Gastrocnemius medialis (tissue), 4 donors: ENCODE results near the gene FCHSD2.

ENCODE experiments used
- POLR2A ChIP-seq, 2 donors: fragments of 450-650 bp; IDR thresholded peaks; one replicate each; pipeline ENCODE4 v1.6.1; 2017; ENCODE audit warnings: antibody characterized with exemption in 2 of 2, mild to moderate bottlenecking in 2 of 2, moderate library complexity in 2 of 2
- TF ChIP-seq, protein P1 (sequence below), 5 experiments: fragments of 450-650 bp in 3 of 5; fragments of 200-600 bp in 2 of 5; sonication (generic) in 2 of 5; IDR thresholded peaks in 4 of 5; conservative IDR thresholded peaks in 1 of 5; 1 replicate in 4 of 5; 2 replicates in 1 of 5; pipeline ENCODE4 v1.5.1; 2016 to 2019; ENCODE audit warnings: antibody characterized with exemption in 5 of 5, mild to moderate bottlenecking in 3 of 5, moderate library complexity in 3 of 5

DNA sequence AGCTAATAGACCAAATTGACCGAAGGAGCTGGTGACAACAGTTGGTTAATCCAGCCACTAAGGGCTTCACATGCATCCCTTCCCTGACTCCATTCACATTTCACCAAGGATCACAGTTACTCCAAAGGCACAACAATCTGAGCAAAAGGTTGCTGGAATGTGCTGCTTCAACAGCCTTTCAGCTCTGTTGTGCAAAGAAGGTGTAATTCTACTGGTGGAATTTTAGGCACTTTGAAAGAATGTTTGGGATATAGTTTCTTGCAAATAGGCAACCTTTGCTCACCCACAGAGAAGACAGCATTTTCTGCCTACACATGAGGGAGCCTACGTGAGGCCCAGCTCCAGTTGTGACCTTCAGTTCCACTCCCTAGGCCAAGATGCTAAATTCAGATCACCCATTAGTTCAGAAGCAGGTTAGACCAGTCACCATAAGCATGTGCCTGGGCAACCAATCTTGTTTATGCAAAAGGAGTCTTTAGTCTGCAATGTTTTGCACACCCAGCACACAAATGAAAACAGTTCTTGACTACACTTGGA is 21.6 kb upstream of the FCHSD2 start:
- TF ChIP-seq, protein P1, sequence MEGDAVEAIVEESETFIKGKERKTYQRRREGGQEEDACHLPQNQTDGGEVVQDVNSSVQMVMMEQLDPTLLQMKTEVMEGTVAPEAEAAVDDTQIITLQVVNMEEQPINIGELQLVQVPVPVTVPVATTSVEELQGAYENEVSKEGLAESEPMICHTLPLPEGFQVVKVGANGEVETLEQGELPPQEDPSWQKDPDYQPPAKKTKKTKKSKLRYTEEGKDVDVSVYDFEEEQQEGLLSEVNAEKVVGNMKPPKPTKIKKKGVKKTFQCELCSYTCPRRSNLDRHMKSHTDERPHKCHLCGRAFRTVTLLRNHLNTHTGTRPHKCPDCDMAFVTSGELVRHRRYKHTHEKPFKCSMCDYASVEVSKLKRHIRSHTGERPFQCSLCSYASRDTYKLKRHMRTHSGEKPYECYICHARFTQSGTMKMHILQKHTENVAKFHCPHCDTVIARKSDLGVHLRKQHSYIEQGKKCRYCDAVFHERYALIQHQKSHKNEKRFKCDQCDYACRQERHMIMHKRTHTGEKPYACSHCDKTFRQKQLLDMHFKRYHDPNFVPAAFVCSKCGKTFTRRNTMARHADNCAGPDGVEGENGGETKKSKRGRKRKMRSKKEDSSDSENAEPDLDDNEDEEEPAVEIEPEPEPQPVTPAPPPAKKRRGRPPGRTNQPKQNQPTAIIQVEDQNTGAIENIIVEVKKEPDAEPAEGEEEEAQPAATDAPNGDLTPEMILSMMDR (IDR thresholded peaks at IDR 0.05 in 4 of 5, conservative IDR thresholded peaks at IDR 0.05 in 1 of 5): no peak
- TF ChIP-seq POLR2A (IDR thresholded peaks at IDR 0.05): no peak
